ENCODE results near the gene MYH11. TPM values are rescaled to one million over a fixed set of nuclear protein-coding genes. Genes with fewer than 3 reads are reported as not detected.

MYH11 gene
- polyA plus RNA-seq, 1 donor (not counting 4 experiments of a cell fraction or from before 2014, with no cell fraction given) = not detected

DNA sequence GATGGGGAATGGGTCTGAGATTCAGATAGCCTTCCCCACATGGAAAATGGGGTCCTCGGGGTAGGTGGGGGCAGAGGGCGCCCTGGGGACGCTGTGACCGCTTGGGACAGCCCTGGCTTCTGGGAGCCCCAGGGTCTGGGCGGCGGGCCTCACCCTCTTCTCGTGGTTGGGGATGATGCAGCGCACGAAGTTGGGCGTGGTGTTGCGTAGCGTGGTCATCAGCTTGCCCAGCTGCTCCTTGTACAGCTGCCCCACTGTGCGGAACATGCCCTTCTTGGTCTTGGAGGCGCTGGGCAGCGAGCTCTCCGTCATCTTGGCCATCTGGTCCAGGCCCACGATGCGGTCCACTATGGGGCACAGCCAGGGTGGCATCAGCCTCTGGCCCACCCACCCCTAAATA, 106.8 kb downstream of the MYH11 start:
- no peak for DNase-seq (ENCODE audit: low read depth, low spot score)
- H4K20me1 ChIP-seq (ENCODE audit: control insufficient read depth, extremely low read depth, insufficient read depth, low read length) = no peaks in the 10 kb centered on the region
- no peak for FAIRE-seq
- no peaks in the 10 kb centered on the region for H3K4me1 ChIP-seq (ENCODE audit: control insufficient read depth, extremely low read depth, insufficient read depth, low read length)
- no peak overlapping the region for H3K4me3 ChIP-seq (ENCODE audit: control insufficient read depth in 2 of 3, extremely low read depth in 1 of 3, insufficient read depth in 2 of 3, low read depth in 1 of 3, low read length in 3 of 3)
- no peaks in the 10 kb centered on the region for H3K79me2 ChIP-seq (ENCODE audit: control insufficient read depth, insufficient read depth, low read length)
- no peaks in the 10 kb centered on the region for H3K27me3 ChIP-seq (ENCODE audit: control insufficient read depth, extremely low read depth, insufficient read depth, low read length)
- H3K4me2 ChIP-seq (ENCODE audit: control insufficient read depth, extremely low read depth, insufficient read depth, low read depth, low read length) = no peak overlapping the region
- TF ChIP-seq EZH2 (IDR thresholded peaks at IDR 0.05; ENCODE audit: low read length) = no peak
- TF ChIP-seq, protein P1, sequence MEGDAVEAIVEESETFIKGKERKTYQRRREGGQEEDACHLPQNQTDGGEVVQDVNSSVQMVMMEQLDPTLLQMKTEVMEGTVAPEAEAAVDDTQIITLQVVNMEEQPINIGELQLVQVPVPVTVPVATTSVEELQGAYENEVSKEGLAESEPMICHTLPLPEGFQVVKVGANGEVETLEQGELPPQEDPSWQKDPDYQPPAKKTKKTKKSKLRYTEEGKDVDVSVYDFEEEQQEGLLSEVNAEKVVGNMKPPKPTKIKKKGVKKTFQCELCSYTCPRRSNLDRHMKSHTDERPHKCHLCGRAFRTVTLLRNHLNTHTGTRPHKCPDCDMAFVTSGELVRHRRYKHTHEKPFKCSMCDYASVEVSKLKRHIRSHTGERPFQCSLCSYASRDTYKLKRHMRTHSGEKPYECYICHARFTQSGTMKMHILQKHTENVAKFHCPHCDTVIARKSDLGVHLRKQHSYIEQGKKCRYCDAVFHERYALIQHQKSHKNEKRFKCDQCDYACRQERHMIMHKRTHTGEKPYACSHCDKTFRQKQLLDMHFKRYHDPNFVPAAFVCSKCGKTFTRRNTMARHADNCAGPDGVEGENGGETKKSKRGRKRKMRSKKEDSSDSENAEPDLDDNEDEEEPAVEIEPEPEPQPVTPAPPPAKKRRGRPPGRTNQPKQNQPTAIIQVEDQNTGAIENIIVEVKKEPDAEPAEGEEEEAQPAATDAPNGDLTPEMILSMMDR (optimal IDR thresholded peaks at IDR 0.05 in 1 of 3, IDR thresholded peaks at IDR 0.05 in 1 of 3, conservative IDR thresholded peaks at IDR 0.05 in 1 of 3; ENCODE audit: extremely low read depth in 1 of 3, insufficient read depth in 2 of 3, low read length in 3 of 3) = no peak
- H3K36me3 ChIP-seq (ENCODE audit: control insufficient read depth in 2 of 2, extremely low read depth in 1 of 2, insufficient read depth in 2 of 2, low read length in 2 of 2) = no peaks in the 10 kb centered on the region
- no peak overlapping the region for H3K9ac ChIP-seq (ENCODE audit: control insufficient read depth, extremely low read depth, insufficient read depth, low read length)
- H3K9me1 ChIP-seq (ENCODE audit: control insufficient read depth, extremely low read depth, insufficient read depth, low read length) = no peaks in the 10 kb centered on the region
- H2AFZ ChIP-seq (ENCODE audit: control insufficient read depth, low read length) = no peak overlapping the region
- no peak overlapping the region for H3K27ac ChIP-seq (ENCODE audit: control insufficient read depth, insufficient read depth, low read length)
- no peaks in the 10 kb centered on the region for H3K9me3 ChIP-seq (ENCODE audit: control insufficient read depth, low read depth, low read length)
- dilution Hi-C loops (cut with MboI; ENCODE audit: extremely low pct_ligation_motif_present, low sequenced_read_pairs) = no loop called here

DNA sequence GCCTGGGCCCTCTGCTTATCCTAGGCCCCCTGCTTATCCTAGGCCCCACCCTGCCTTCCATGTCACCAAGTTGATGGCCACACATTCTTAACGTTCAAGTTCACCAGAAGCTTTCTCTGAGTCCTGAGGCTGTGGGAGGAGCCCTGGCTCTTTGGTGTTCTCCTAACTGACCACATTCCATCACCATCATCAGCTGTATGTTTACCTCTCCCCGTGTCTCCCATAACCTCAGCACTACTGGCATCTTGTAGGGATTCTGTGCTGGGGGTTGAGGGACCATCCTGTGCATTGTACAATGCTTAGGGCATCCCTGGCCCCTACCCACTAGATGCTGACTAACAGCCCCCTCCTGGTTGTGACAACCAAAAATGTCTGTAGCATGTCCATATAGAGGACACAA, 107.5 kb downstream of the MYH11 start:
- dilution Hi-C loops (cut with MboI; ENCODE audit: extremely low pct_ligation_motif_present, low sequenced_read_pairs) = no loop called here
- Histone ChIP-seq H3K27ac (ENCODE audit: control insufficient read depth, insufficient read depth, low read length) (no peak overlapping the region), H4K20me1 (ENCODE audit: control insufficient read depth, extremely low read depth, insufficient read depth, low read length) (no peaks in the 10 kb centered on the region), H3K9ac (ENCODE audit: control insufficient read depth, extremely low read depth, insufficient read depth, low read length) (no peak overlapping the region), H3K36me3 (ENCODE audit: control insufficient read depth in 2 of 2, extremely low read depth in 1 of 2, insufficient read depth in 2 of 2, low read length in 2 of 2) (no peaks in the 10 kb centered on the region), H2AFZ (ENCODE audit: control insufficient read depth, low read length) (no peak overlapping the region), H3K9me1 (ENCODE audit: control insufficient read depth, extremely low read depth, insufficient read depth, low read length) (no peaks in the 10 kb centered on the region), H3K79me2 (ENCODE audit: control insufficient read depth, insufficient read depth, low read length) (no peaks in the 10 kb centered on the region), H3K9me3 (ENCODE audit: control insufficient read depth, low read depth, low read length) (no peaks in the 10 kb centered on the region), H3K4me3 (ENCODE audit: control insufficient read depth in 2 of 3, extremely low read depth in 1 of 3, insufficient read depth in 2 of 3, low read depth in 1 of 3, low read length in 3 of 3) (no peak overlapping the region), H3K4me1 (ENCODE audit: control insufficient read depth, extremely low read depth, insufficient read depth, low read length) (no peaks in the 10 kb centered on the region), H3K4me2 (ENCODE audit: control insufficient read depth, extremely low read depth, insufficient read depth, low read depth, low read length) (no peak overlapping the region), H3K27me3 (ENCODE audit: control insufficient read depth, extremely low read depth, insufficient read depth, low read length) (no peaks in the 10 kb centered on the region)
- TF ChIP-seq, protein P1 (optimal IDR thresholded peaks at IDR 0.05 in 1 of 3, IDR thresholded peaks at IDR 0.05 in 1 of 3, conservative IDR thresholded peaks at IDR 0.05 in 1 of 3; ENCODE audit: extremely low read depth in 1 of 3, insufficient read depth in 2 of 3, low read length in 3 of 3) = no peak
- TF ChIP-seq EZH2 (IDR thresholded peaks at IDR 0.05; ENCODE audit: low read length) = no peak
- FAIRE-seq = no peak
- no peak for DNase-seq (ENCODE audit: low read depth, low spot score)
